Gastroesophageal sphincter (tissue), 4 donors: ENCODE measurements around the gene NDUFA12. TPM values are rescaled to one million over a fixed set of nuclear protein-coding genes. Genes with fewer than 3 reads are reported as not detected.

Source experiments
- ATAC-seq: fragments of 150-250 bp; one replicate; pipeline ENCODE4 v1.9.1; 2016; ENCODE audit warnings: mild to moderate bottlenecking, moderate library complexity
- H3K27ac ChIP-seq, 4 donors: fragments of 200-600 bp; sonication (generic) in 3 of 4; 1 replicate in 3 of 4; 2 replicates in 1 of 4; pipeline ENCODE4 v1.5.1; 2016 to 2019
- H3K27me3 ChIP-seq: fragments of 200-600 bp; sonication (generic); one replicate; pipeline ENCODE4 v1.5.1; 2019
- H3K36me3 ChIP-seq, 2 donors: fragments of 200-600 bp; sonication (generic); one replicate each; pipeline ENCODE4 v1.5.1; 2019; ENCODE audit warnings: control low read depth in 1 of 2
- H3K4me1 ChIP-seq, 3 donors: fragments of 200-600 bp; sonication (generic); 1 replicate in 2 of 3; 2 replicates in 1 of 3; pipeline ENCODE4 v1.5.1; 2016 to 2019; ENCODE audit warnings: control low read depth in 2 of 3
- H3K4me3 ChIP-seq, 2 donors: fragments of 200-600 bp; sonication (generic); one replicate each; pipeline ENCODE4 v1.5.1; 2019; ENCODE audit warnings: mild to moderate bottlenecking in 1 of 2, moderate library complexity in 1 of 2
- H3K9me3 ChIP-seq, 3 donors: fragments of 200-600 bp; sonication (generic); one replicate each; pipeline ENCODE4 v1.5.1; 2017 to 2019; ENCODE audit warnings: control low read depth in 2 of 3
- CTCF ChIP-seq, 4 experiments: fragments of 200-600 bp in 2 of 4; fragments of 450-650 bp in 2 of 4; sonication (generic) in 1 of 4; IDR thresholded peaks; one replicate each; pipeline ENCODE4 v1.5.1; 2017 to 2019; ENCODE audit warnings: antibody characterized with exemption in 4 of 4, mild to moderate bottlenecking in 2 of 4, moderate library complexity in 2 of 4
- EP300 ChIP-seq: sonication (generic); formaldehyde crosslinking; IDR thresholded peaks from one replicate; pipeline ENCODE4 v1.6.1; 2017; ENCODE audit warnings: antibody characterized with exemption, mild to moderate bottlenecking
- POLR2A ChIP-seq, 2 donors: fragments of 450-650 bp; IDR thresholded peaks; one replicate each; pipeline ENCODE4 v1.6.1; 2017; ENCODE audit warnings: antibody characterized with exemption in 2 of 2, mild to moderate bottlenecking in 2 of 2, moderate library complexity in 1 of 2
- POLR2AphosphoS5 ChIP-seq: sonication (generic); formaldehyde crosslinking; IDR thresholded peaks from one replicate; pipeline ENCODE4 v1.6.1; 2017; ENCODE audit warnings: antibody characterized with exemption
- WGBS, 2 donors: methylation state at CpG; one replicate each; pipeline ENCODE4 v1.1.5; 2018; ENCODE audit warnings: low coverage in 1 of 2; 5-methylcytosine and 5-hydroxymethylcytosine counted together
- total RNA-seq, 4 donors: library from RNA; depleted of rRNA; stranded (reverse); fragments of >200 nt; gene quantifications; one replicate each; pipeline ENCODE4 v1.1.0, GENCODE V29; 2016

The NDUFA12 gene
- total RNA-seq, 4 donors from 2014 or later = 113 to 135 (median 122) TPM

- Histone ChIP-seq H3K4me3 (no peak overlapping the region), H3K36me3 (peaks cover 3 to 11% of the 10 kb centered on the region in 2 donors), H3K27ac (no peak overlapping the region), H3K9me3 (no peaks in the 10 kb centered on the region), H3K27me3 (no peaks in the 10 kb centered on the region), H3K4me1 (no peaks in the 10 kb centered on the region)
- TF ChIP-seq EP300 (no peak), POLR2A (IDR thresholded peaks at IDR 0.05) (no peak), CTCF (IDR thresholded peaks at IDR 0.05) (no peak), POLR2AphosphoS5 (no peak)
- WGBS, 2 donors = 83 to 95% methylated on average over 3 to 4 of the region's 9 CpGs
- ATAC-seq = no peak
Measured at GRCh38 chr12:94965982-94966630, 37.4 kb downstream of the NDUFA12 start.

DNA sequence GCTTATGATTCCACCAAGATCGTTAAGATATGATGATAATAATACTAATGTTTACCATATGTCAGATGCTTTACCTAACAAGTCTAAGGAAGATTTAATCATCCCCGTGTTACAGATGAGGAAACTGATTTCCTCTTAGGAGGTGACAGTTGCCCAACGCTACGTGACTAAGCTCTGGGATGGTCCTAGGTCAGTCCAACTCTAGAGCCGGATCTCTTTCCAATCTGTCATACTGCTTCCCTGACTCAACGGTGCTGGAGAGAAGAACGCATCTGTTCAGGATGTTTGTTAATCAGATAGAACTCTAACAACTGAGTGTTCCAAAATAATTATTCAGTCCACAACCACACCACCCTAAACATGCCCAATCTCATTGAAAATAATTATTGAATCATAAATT lies 39.8 kb downstream of the NDUFA12 start:
- no peaks in the 10 kb centered on the region for H3K36me3 ChIP-seq
- H3K4me3 ChIP-seq = no peak overlapping the region
- H3K4me1 ChIP-seq = no peaks in the 10 kb centered on the region
- no peaks in the 10 kb centered on the region for H3K27me3 ChIP-seq
- no peak overlapping the region for H3K27ac ChIP-seq
- no peaks in the 10 kb centered on the region for H3K9me3 ChIP-seq
- TF ChIP-seq POLR2A (IDR thresholded peaks at IDR 0.05) = no peak
- no peak for TF ChIP-seq CTCF (IDR thresholded peaks at IDR 0.05)
- TF ChIP-seq POLR2AphosphoS5 = no peak
- no peak for TF ChIP-seq EP300
- no peak for ATAC-seq
- WGBS, 2 donors = 50 to 89% methylated on average over 6 to 7 of the region's 7 CpGs

GRCh38 chr12:94962670-94963069 lies 40.8 kb downstream of the NDUFA12 start:
- no peak for ATAC-seq

GRCh38 chr12:94961911-94962310 lies 41.6 kb downstream of the NDUFA12 start:
- H3K4me1 ChIP-seq = peaks cover 0 to 6% (median 0%) of the 10 kb centered on the region in 3 donors
- H3K27me3 ChIP-seq = no peaks in the 10 kb centered on the region
- WGBS, 2 donors = 100% methylated on average over 1 of the region's 2 CpGs; no CpG with 5 or more reads in 1 of the 2 donors
- no peak overlapping the region for H3K4me3 ChIP-seq
- H3K36me3 ChIP-seq = no peaks in the 10 kb centered on the region
- no peaks in the 10 kb centered on the region for H3K9me3 ChIP-seq
- no peak overlapping the region for H3K27ac ChIP-seq
- no peak for TF ChIP-seq POLR2AphosphoS5
- TF ChIP-seq POLR2A (IDR thresholded peaks at IDR 0.05) = no peak
- TF ChIP-seq CTCF (IDR thresholded peaks at IDR 0.05) = no peak
- TF ChIP-seq EP300 = no peak
- no peak for ATAC-seq

More at GRCh38 chr12:94962670-94963069, 40.8 kb downstream of the NDUFA12 start:
- Histone ChIP-seq H3K4me1 (no peaks in the 10 kb centered on the region), H3K36me3 (no peaks in the 10 kb centered on the region), H3K27ac (no peak overlapping the region), H3K4me3 (no peak overlapping the region), H3K27me3 (no peaks in the 10 kb centered on the region), H3K9me3 (no peaks in the 10 kb centered on the region)
- TF ChIP-seq EP300 (no peak), POLR2A (IDR thresholded peaks at IDR 0.05) (no peak), CTCF (IDR thresholded peaks at IDR 0.05) (no peak), POLR2AphosphoS5 (no peak)
- 48% methylated on average over 3 of the region's 3 CpGs for WGBS, 2 donors

- H3K9me3 ChIP-seq = no peaks in the 10 kb centered on the region
- no peaks in the 10 kb centered on the region for H3K36me3 ChIP-seq
- peaks cover 0 to 9% (median 0%) of the 10 kb centered on the region in 3 donors for H3K4me1 ChIP-seq
- H3K4me3 ChIP-seq = no peak overlapping the region
- H3K27ac ChIP-seq = no peak overlapping the region
- no peak for ATAC-seq
- H3K27me3 ChIP-seq = no peaks in the 10 kb centered on the region
- TF ChIP-seq EP300 (no peak), POLR2A (IDR thresholded peaks at IDR 0.05) (no peak), CTCF (IDR thresholded peaks at IDR 0.05) (no peak), POLR2AphosphoS5 (no peak)
Measured at GRCh38 chr12:94961256-94961824, 42.2 kb downstream of the NDUFA12 start.
